DMS53 treated with DMSO at 0.1 percent for 48 hours (cell line): ENCODE data around the gene TSPYL4.

Experiments
- DNase-seq: peaks from one replicate; lab custom pipeline; 2025; ENCODE audit not compliant: unreplicated experiment; lab: John Stamatoyannopoulos, UW

The TSPYL4 gene

GRCh38 chr6:116229287-116229913 is 24.5 kb downstream of the TSPYL4 start:
- no peak for DNase-seq

- no peak for DNase-seq
These were observed 30.5 kb downstream of the TSPYL4 start for GRCh38 chr6:116223355-116223754.

DNA sequence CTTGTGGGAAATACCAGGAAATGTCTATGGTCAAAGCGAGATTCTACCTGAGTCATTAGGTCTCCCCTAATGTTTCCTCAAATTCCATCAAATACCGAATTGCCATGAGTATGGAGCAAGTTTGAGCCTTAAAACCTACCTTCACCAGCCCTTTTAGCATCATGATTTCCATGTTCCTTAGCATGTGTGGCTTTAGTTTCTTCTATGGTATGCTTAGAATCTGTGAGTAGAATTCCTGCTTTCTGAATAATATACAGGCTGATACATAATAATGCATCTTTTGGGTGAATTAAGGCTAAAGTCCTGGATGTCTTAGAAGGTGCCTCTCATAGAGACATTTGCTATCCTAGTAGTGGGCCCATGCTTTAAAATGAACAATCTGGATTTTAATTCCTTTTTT is 32.0 kb downstream of the TSPYL4 start:
- no peak for DNase-seq

DNA sequence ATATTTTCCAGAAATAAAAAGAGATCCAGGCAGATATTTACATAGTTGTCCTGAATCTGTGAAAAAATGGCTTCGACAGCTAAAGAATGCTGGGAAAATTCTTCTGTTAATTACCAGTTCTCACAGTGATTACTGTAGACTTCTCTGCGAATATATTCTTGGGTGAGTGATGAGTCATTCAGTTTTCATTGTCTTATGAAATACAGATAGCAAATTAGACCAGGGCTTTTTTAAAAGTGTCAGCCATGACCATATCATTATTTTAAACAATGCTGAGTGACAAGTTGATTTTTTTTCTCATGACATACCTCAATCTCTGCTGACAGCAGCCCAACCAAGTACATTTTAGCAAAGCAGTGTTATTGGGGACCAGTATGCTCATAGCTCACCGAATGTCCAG is 32.8 kb downstream of the TSPYL4 start:
- DNase-seq, result no peak

DNA sequence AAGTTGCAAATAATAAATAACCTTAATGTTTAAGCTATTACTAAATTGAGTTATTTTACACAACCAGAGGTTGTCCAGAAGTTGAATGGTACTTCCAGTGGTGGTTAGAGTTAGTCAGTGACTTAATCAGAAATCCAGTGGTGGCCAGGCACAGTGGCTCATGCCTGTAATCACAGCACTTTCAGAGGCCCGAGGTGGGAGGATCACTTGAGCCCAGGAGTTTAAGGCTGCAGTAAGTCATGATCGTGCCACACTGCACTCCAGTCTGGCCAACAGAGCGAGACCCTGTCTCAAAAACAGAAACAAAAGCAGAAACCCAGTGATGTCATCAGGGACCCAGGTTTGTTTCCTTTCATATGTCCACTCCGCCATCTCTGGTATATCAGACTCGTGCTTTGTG is 35.0 kb downstream of the TSPYL4 start:
- no peak for DNase-seq

GRCh38 chr6:116218172-116218633 is 35.7 kb downstream of the TSPYL4 start:
- peak; percentile 4 for DNase-seq

DNA sequence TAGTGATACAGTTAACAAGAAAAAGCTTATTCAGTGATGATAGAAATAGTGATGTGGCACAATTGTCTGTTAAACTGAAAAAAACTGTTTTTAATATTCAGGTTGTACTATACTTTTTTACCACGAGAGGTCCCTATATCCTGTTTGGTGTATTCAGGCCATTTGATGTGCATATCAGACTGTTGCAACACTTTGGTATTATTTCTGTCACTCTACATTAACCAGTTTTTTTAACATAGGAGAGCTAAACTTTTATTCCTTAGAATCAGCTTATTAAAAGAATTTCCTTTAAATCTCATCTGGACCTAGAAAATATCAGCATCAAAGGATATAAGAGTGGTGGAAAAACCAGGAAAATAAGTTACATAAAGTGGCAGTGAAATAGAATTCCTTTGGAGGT is 36.8 kb downstream of the TSPYL4 start:
- peak; percentile 16 for DNase-seq

GRCh38 chr6:116215414-116215813 is 38.5 kb downstream of the TSPYL4 start:
- no peak for DNase-seq

DNA sequence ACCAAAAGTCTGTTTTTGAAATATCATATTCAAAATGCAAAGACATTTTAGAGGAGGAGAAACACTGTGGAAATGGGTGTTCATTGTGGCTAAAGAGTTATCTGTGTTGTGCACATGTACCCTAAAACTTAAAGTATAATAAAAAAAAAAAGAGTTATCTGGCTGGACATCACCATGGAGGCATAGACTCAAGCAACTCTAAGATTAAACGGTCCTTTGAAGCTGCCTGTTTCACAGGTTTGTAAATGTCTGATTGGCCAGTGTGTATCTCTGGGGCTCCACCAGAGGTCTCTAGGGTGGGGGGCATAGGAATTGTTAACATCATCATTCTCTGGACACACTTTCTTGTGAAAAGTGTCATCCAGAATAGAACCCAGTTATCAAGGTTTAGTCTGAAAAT is 39.2 kb downstream of the TSPYL4 start:
- no peak for DNase-seq

- DNase-seq, result no peak
These were observed 43.0 kb downstream of the TSPYL4 start for GRCh38 chr6:116210750-116211425.

- no peak for DNase-seq
These were observed 43.6 kb downstream of the TSPYL4 start for GRCh38 chr6:116210316-116210715.

- no peak for DNase-seq
These were observed 45.7 kb downstream of the TSPYL4 start for GRCh38 chr6:116208056-116208785.

DNA sequence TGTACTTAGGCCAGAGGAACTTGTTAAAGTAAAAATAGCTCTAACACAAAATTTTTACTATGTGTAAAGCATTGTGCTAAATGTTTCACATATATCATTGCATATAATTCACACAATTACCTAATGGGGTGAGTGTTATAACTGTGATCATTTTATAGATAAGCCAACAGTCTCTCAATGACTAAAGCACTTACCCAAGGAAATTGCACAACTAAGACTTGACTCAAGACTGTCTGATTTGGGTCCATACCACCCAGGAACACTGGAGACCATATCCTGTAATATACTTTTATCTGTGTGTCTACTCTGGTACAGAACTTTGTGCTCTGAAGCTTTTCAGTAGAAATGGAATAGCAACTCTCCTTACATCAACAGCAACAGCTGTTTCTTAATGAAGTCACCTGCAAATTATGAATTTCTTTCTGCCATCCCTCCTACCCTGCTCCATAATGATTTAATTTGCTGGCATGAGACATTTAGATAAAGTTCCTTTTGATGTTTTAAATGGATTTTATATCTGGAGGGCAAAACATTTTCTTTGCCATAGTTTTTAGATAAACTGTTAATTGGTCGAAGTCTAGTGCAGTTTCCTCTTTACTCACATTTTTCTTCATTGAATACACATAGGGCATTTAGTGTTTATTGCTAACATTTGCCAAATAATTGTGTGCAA is 47.5 kb downstream of the TSPYL4 start:
- no peak for DNase-seq

GRCh38 chr6:116205281-116205680 is 48.6 kb downstream of the TSPYL4 start:
- DNase-seq, result no peak

- no peak for DNase-seq
These were observed 52.3 kb downstream of the TSPYL4 start for GRCh38 chr6:116201538-116201937.

- DNase-seq, result no peak
These were observed 53.1 kb downstream of the TSPYL4 start for GRCh38 chr6:116200619-116201249.
